NOMO-1 (cell line): Measurements from ENCODE around the gene PPP1R14D.
"Not testable (repeated sequence)": the region's sequence is repeated elsewhere in the genome, so short reads cannot be mapped to it uniquely, and the experiment has no call there.

Experiments used
- DNase-seq, 2 experiments: peaks; one replicate each; lab custom pipeline; 2025; ENCODE audit not compliant: unreplicated experiment in 2 of 2; lab: John Stamatoyannopoulos, UW

The PPP1R14D gene

DNA sequence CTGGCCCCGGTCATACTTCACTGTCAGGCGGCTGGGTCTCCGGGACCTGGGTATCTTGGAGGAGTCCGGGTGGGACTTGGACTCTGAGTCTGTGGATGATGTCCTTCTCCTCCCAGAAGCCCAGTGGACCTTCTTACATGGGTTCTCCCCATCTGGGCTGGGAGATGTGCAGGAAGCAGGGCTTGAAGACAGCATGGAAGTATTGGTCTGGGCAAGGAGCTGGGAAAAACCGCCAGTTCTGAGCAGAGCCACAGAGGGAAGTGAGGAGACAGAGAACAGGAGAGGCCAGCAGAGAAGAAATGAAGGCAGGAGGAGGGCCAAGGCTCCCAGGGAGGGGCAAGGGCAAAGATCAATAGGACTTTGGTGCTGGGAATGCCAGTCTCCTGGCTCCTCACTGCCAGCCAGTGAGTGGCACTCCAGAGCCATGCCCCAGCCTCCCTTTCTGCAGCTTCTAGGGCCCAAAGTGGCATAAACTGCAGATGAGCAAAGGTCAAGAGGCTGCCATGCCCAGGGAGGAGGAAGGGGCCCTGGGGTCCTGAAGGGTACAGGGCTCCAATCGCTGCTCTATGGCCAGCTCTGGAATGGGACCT is at the start of gene PPP1R14D:
TSS of gene PPP1R14D (minus strand) at position 262 of the 590 bp plus-strand sequence. CDS start at position 195, 67 bp downstream.
- DNase-seq: no peak

DNA sequence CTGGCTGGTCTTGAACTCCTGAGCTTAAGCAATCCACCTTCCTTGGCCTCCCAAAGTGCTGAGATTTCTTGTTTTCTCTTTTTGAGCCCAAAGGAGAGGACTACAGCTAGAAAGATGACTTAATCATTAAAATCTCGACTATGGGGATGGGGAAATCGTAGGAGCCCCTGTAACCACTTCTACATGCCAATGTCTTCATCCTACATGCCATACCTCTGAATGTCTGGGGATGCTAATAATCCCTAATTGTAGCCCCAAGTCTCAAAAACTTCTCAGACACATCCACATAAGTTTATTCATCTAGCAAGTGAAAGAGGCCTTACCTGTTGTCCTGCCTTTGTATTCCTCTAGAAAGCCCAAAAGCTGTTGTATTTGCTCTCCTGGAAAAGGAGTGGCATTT is 49.2 kb upstream of the PPP1R14D start:
- DNase-seq: no peak

DNA sequence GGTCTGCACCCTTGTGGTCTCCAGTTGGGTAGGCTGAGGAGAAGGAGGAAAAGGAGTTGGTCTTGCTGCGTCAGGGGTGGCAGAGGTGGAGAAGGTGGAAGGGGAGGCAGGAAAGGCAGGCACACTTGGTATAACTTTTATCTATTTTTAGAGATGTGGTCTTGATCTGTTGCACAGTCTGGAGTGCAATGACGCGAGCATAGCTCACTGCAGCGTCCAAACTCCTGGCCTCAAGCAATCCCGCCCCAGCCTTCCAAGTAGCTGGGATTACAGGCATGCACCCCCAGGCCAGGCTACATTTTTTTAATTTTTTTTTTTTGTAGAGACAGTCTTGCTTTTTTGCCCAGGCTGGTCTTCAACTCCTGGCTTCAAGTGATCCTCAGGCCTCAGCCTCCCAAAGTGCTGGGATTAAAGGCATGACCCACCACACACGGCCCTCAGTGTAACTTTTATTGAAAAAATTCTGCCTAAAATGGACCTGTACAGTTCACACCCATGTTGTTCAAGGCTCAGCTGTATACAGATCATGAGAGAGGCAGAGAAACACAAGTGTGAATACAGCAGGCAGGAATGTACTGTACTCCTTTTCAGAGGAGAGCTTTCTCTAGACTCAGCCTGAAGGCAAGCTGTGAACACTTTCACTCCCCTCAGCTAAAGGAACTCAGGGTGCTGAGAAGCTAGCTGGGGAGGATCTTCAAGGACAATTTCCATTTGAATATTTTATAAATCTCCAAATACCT is 47.7 kb upstream of the PPP1R14D start:
- no peak for DNase-seq

- DNase-seq: peak; percentile 24 to 35
Measured at GRCh38 chr15:40873694-40874561, 45.4 kb upstream of the PPP1R14D start, which contains the start of gene RHOV. Gene RHOV, minus strand, starts transcription at chr15:40874234. Its CDS starts 95 bp downstream, at chr15:40874139.

DNA sequence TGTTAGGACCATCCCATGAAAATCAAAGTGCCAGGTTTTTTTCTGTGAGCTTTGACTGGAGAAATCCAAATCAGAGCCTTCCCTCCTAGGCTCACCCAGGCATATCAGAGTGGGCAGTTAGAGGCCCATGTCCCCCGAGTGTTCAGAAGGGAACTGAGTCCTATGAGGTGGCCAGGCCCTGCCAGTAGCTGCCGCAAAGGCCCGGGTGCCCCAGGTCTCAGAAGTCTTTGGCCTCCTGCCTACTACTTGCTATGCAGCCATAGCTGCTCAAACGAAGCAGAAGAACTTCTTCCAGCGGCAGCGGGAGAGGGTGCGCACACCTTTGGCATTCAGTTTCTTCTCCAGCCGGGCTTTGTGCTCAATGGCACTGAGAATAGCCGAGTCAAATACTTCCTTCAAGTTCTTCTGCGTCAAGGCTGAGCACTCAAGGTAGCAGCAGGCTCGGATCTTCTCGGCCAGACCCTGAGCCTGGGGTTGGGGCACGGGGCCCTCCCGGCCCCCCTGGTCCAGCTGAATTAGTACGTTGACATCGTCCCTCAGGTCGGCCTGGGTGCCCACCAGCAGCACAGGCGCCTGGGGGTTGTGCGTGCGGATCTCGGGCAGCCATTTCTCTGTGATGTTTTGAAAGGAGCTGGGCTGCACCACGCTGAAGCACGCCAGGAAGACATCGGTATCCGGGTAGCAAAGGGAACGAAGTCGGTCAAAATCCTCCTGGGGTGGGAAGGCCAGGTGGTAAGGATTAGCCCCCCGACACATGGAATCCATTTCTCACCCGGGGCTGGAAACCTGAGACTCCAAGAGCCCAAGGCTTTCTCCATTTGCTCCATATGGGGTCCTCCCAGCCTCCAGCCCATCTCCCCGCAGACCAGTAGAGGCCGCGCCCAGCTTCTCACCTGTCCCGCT is 44.5 kb upstream of the PPP1R14D start:
- no peak for DNase-seq

- DNase-seq: no peak
Measured at GRCh38 chr15:40871749-40872617, 43.5 kb upstream of the PPP1R14D start.

DNA sequence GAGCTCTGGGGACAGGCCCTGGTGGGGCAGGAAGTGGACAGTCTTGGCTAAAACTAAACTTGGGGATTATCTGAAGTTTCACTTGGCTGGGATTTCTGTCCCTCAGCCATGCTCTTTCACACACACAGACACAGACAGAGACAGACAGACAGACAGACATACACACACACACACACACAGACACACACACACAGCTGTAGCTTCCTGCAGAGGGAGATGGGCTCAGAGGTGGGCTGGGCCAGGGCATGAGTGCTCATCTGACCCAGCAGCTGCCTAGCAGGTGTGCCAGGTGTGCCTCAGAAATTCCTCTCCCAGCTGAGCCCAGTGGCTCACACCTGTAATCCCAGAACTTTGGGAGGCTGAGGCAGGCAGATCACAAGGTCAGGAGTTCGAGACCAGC is 42.2 kb upstream of the PPP1R14D start:
- no peak for DNase-seq

DNA sequence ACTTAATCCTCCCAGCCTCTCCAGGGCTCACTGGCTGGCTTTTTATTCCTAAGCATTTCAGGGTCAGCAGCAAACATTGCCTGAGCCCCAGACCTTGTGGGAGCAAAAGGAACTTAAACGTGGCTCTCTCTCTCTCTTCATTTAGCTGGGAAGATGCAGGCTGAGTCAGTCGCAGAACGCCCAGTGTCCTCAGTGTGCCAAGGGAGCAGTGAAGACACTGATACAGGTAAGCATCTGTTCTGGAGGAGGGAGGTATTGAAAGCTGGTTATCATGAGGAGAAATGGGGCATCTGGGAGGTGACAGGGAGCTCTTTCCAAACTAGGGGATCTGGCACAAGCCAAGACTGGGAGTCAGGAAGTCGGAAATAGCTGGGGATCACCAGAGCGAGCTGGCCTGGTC is 41.2 kb upstream of the PPP1R14D start:
- DNase-seq: no peak

- no peak for DNase-seq
Measured at GRCh38 chr15:40867199-40867598, 38.7 kb upstream of the PPP1R14D start.

DNA sequence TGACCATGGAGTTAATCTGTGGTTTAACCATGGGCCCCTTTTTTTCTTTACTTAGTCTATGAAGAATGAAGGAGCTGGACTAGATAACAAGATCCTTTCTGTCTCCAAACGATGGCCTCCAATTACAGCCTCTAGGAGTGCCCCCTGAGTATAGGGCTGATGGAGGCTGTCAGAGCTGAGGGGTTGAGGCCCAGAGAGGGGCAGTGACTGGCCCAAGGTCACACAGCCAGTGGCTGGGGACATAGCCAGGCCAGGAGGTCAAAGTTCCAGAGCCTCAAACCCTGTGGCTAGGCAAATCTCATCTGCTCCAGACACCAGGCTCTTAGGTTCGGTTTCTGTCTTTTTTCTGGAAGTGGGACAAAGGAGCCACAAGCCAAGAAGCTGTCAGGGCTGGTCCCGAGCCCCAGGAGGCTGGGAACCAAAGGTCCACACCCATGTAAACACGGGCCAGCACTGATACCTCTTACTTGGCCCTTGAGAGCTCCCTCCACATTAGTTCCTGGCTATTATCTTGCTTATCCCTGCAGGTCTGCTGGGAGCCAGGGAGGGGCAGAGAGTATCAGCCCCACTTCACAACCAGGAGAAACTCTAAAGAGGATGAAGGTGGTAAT is 35.3 kb upstream of the PPP1R14D start:
- no peak for DNase-seq

DNA sequence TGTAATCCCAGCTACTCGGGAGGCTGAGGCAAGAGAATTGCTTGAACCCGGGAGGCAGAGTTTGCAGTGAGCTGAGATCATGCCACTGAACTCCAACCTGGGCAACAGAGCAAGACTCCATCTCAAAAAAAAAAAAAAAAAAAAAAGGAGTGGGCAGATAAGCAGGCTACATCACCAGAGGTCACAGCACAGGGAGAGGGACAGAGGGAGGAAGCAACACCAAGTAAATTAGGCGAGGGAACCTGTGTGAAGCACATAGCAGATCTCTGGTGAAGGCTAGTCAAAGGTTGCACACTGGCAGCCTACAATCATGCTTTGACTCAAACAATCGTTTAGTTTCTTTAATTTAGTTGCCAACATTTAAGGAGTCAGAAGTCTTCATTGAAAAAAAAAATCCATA is 32.6 kb upstream of the PPP1R14D start:
- DNase-seq: not testable (repeated sequence)

GRCh38 chr15:40859206-40859851 is 30.8 kb upstream of the PPP1R14D start:
- peak; percentile 37 to 58 for DNase-seq

DNA sequence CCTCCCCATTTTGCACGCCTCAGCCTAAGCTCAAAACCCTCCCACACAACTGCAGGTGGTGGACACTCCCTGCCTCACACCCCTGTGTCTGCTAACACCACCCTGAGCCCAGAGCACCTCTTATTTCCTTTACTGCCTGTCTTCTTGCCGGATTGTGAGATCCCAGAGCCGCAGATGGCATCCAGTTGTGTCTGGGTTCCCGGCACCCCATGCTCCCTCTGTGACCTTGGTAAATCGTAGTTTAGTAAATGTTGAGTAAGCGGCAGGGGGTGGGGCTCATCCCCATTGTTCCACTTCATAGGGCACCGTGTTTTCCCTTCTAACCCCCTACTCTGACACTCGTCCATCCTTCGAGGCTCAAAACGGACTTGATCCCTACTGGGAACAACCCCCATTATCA is 30.2 kb upstream of the PPP1R14D start:
- DNase-seq: no peak

DNA sequence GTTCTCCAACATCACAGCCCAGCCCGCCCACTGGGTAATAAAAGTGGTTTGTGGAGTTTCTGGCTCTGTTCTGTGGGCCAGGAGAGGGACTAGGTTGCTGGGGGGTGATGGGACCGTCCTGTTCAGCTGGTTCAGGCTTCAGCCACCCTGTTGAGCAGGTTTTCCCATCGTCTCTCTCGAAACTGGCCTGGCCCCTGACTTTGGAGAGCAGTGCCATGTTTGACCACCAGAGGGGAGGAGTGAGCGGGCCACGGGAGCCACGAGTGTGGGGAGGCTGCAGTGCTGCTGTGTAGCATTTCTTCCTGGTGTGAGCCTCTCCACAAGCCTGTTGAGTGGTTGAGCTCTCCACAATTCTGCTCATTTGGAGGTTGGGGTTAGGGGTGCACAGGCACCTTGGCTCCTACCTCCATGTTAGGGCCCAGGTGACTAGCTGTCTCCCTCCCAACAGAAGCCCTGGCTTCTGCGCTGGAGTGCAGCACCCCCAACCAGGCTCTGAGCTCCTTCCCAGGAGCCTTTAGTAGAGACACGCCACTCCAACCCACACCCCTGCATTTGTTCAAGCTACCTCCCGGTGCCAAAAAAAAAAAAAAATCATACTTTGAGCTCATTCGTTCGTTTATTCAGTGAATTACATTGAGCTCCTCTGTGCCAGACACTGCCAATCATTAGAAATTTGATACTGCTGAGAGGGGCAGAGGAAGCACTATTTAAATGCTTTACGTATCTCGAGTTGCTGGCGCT is 29.3 kb upstream of the PPP1R14D start:
- peak; percentile 33 to 55 for DNase-seq

GRCh38 chr15:40856746-40857145 is 28.2 kb upstream of the PPP1R14D start:
- no peak for DNase-seq

DNA sequence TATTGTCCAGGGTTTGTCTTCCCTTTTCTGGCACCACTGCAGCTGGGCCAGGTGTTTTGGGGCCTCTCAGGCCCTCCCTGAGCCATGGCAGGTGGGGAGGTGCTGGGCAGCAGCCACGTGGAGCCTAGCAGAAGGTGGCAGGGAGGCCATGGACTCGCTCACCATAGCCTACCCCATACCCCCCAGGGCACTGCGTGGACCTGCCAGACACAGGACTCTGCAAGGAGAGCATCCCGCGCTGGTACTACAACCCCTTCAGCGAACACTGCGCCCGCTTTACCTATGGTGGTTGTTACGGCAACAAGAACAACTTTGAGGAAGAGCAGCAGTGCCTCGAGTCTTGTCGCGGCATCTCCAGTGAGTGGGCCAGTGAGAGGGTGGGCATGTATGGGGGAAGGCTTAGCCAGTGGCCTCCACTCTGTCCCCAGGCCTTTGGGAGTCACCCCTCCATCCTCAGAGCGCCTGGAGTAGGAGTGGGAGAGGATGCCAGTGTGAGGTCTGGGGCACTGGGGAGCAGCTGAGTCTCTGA is 27.3 kb upstream of the PPP1R14D start:
- DNase-seq: no peak

DNA sequence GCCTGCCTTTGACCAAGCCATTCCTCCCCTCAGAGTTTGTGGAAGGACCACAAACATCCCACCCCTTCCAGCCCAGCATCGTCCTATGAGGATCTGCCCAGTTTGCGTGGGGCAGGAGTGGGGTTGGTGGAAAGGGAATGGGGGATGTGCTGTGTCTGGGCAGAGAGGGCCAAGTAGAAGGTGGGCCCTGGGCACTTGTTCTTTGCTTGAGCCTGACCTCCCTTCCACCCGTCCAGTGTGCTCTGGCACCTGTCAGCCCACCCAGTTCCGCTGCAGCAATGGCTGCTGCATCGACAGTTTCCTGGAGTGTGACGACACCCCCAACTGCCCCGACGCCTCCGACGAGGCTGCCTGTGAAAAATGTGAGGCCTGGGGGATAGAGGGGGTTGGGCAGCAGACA is 25.7 kb upstream of the PPP1R14D start:
- DNase-seq: no peak
